ENCODE data around the gene CCDC142.
"Not testable (repeated sequence)": the region's sequence is repeated elsewhere in the genome, so short reads cannot be mapped to it uniquely, and the experiment has no call there.

Gene CCDC142

DNA sequence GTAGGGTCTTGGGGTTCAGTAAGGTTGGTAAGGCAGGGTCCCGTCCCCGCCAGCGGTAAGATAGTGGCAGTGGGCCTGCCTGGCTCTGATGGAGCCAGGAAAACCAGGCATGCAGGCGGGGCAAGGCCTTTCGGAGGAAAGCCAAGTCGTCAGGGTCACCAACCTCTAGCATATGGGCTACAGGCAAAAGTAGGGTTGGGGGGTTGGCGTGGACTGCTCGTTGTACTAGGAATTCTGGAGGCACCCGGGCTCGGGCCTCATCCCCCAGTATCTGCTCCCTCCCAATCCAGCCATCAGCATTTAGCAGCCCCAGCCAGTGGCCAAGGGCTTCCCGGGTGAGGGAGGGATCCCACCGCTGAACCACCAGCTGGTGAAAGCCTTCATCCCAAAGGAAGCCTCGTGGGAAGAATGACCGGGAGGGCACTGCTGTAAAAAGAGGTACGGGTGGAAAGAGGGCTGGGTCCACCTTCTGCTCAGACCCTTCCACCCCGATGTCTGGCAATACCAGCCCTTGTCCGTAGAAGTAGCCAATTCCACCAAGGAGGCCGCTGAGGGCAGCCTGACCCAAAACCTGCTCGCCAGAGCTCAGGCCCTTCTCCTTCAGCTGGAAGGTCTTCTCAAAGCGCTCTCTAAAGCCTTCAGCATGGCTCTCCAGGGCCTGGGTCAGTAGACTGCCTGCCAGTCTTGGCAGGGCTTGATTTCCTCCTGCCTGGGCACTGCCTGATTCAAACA lies 20.6 kb downstream of the CCDC142 start:
- no peak for DNase-seq

DNA sequence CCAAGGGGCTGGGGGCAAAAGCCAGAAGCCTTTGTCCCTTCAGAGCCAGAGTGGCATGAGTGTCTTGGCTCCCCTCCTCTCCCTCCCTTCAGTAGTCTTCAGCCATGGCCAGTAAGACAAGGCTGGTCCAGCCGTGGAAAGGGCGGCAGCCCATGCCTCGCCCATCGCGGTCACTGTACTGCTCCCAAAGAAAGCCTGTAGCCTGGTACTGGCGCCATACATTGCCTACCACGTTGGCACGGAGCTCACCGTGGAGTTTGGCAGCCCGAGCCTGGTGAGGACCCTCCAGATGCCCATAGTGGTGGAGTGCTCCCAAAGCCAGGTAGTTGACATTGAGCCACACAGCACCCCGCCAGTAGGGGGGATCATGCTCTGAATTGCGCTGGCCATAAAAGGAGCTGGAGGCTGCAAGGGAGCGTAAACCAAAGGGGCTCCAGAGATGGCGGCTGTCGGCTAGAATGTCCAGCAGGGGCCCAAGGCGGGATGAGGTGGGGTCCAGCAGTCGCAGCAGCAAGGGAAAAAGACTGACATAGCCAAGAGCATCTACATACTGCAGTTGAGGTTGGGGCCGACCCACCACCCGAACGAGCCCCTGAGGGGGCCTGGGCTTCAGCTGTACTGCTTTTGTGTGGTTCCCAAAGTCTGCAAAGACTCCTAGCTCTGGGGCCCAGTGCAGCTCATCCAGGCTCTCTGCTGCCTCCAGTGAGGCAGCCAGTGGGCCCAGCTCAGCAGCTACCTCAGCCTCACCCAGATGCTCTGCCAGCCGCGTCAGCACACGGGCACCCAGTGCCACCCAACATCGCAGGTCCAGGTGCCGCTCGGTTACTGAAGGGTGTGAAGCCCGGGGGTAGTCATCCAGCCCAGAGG lies 21.4 kb downstream of the CCDC142 start:
- no peak for DNase-seq

DNA sequence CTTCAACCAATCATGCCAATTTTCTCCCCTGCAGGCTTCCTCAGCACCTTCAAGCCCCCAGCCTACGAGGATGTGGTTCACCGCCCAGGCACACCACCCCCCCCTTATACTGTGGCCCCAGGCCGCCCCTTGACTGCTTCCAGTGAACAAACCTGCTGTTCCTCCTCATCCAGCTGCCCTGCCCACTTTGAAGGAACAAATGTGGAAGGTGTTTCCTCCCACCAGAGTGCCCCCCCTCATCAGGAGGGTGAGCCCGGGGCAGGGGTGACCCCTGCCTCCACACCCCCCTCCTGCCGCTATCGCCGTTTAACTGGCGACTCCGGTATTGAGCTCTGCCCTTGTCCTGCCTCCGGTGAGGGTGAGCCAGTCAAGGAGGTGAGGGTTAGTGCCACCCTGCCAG lies 22.6 kb downstream of the CCDC142 start:
- not testable (repeated sequence) for DNase-seq

DNA sequence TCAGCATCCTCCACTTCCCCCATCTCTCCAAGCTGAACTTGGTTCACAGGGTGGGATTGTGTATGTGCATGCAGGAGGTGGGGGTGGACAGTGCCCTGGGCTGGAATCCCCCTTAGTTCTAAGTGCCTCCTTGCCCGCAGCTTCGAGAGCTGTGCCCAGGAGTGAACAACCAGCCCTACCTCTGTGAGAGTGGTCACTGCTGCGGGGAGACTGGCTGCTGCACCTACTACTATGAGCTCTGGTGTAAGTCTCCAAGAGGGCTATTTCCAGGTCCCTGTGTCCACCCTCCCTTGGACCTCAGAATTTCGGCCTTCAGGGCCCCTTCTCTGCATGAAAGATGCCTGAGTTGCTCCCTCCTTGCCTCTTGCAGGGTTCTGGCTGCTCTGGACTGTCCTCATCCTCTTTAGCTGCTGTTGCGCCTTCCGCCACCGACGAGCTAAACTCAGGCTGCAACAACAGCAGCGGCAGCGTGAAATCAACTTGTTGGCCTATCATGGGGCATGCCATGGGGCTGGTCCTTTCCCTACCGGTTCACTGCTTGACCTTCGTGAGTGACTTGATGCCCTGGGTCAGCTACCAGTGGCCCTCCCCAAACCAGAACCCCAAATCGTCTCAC lies 23.2 kb downstream of the CCDC142 start:
- DNase-seq = not testable (repeated sequence)

DNA sequence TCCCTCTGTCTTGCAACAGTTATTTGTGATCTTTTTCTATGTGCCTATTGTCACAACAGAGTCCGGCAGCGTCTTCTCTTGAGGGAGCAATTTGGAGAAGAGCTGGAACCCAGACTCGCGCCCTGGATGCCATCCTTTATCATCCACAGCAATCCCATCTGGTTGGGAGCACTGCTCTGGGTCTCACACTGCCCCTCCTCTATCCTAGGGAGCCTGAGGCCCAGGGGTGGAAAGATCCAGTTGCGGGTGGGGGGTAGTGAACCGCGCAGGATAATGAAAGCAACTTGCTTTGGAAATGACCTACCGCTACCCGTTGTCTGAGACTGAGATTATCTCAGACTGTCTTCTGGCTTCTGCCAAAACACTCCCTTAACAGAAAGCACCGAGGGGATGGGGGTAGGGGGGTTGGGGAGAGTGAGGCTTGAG lies 23.8 kb downstream of the CCDC142 start:
- no peak for DNase-seq

DNA sequence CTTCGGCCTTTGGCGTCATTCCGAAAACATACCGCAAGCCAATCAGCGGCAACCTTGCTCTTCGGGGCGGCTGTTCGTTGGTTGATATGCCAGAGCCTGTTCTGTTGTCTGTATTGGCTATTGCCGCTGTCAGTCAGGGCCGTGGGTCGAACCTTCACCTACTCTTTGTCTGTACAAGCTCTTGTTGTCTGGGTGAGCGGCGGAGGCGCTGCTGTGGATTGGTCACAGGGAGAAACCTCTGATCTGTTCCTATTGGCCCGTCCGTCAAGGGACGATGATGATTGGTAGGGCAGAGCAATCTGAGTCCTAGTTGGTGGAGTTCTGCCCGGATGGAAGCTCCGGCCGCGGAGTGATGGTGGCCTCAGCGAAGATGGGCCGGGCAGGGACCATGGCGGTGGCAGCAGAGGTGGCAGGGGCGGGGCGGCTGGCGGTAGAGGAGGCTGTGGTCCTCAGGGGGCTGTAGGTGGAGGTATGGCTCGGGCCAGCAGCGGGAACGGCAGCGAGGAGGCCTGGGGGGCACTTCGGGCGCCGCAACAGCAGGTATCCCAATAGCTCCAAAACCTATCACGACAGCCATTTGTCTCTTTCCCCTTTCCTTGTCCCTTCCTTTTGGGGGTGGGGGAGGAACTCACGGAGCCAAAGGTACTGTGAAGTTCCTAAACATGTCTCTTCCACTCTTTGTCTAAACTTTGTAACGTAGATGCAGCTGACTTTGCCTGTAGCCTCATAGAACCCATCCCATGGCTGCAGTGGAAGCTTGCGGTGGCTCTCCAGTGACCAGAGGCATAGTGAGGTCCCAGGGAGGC lies 24.5 kb downstream of the CCDC142 start, which contains the start of gene WBP1:
Gene WBP1 (plus strand): TSS at position 307 of the 806 bp plus-strand sequence. CDS start 165 bp downstream, at position 472.
- DNase-seq = peak; percentile 98

DNA sequence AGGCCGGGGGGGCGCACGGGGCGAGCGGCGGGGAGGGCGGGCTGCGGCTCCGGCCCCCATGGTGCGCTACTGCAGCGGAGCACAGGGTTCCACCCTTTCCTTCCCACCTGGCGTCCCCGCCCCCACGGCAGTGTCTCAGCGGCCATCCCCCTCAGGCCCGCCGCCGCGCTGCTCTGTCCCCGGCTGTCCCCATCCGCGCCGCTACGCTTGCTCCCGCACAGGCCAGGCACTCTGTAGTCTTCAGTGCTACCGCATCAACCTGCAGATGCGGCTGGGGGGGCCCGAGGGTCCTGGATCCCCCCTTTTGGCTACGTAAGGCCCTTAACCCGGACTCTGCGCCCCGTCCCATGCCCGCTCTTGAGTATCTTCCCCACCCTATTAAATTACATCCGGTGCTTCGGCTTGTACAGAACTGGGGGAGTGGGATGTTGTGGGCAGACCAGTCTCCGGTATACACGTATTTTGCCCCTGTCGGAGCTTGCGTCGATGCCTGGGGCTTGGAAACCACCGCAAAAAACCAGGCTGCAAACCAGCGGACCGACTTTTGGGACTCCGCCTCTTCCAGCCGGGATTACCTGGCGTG lies 25.2 kb downstream of the CCDC142 start:
- peak; percentile 69 for DNase-seq

DNA sequence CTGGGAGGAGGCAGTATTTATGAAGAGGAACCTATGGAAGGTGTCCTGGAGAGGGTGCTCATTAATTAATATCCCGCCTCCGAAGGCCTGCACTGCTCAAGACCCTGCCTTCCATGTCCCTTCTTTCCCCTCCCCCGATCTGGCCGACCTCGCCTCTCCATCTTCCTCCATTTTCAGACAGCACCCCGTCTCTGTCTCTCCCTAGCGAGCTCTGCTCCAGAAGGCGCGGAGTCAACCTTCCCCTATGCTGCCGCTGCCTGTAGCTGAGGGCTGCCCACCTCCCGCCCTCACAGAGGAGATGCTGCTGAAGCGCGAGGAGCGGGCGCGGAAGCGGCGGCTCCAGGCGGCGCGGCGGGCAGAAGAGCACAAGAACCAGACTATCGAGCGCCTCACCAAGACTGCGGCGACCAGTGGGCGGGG lies 25.7 kb downstream of the CCDC142 start:
- DNase-seq = no peak

DNA sequence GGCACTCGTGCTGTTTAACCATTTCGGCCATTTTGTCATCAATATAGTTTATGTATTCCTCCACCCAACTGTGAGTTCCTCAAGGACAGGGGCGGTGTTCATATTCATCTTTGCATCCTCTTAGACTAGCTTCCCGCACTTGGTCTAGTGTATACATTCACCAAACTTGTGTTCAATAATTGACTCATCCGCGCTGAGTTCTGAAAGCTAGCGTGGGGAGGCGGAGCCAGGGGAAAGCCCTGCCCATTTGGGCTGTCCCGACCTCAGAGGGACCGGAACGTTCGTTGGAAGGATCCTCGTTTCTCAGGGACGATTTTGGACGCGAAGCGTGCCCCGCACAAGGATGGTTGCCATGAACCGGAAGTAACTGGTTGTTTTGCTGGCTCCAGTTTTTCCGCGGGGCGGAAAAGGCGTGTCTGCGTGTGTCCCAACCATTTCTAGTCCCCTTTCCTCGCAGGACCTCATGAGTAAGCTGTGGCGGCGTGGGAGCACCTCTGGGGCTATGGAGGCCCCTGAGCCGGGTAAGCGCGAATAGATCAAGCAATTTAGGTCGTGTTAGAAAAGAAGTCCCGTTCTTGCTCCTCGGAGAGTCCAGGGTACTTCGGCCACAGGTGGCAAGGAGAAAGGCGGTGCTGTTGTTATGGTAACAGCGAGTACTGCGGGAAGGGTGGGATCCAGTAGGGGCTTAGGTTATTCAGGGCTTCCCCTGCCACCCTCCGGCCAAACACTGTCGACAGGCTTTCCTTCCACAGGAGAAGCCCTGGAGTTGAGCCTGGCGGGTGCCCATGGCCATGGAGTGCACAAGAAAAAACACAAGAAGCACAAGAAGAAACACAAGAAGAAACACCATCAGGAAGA lies 27.9 kb downstream of the CCDC142 start, which contains the start of gene INO80B:
Gene INO80B (plus strand): TSS at position 434 of the 858 bp plus-strand sequence. CDS start 30 bp downstream, at position 464.
- peak; percentile 96 for DNase-seq

DNA sequence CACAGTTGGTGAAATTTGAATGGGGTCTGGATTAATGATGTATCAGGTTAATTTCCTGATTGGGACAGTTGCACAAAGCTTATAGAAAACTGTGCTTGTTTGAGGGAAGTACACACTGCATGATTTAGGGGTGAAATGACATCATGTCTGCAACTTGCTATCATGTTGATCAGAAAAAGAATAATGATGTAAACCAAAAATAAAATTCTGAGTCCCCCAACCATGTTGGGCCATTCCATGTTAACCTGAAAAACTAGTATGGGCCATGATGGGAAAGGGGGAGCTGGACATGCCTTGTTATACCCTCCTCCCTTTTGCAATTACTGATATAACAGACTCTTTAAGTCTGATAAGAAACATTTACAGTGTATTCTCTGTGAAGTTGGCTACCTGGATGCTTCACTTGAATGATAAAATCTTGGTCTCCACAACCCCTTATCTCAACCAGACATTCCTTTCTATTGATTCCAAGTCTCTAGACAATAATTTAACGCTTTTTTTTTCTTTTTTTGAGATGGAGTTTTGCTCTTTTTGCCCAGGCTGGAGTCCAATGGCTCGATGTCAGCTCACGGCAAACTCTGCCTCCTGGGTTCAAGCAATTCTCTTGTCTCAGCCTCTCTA lies 32.1 kb downstream of the CCDC142 start:
- DNase-seq = no peak

DNA sequence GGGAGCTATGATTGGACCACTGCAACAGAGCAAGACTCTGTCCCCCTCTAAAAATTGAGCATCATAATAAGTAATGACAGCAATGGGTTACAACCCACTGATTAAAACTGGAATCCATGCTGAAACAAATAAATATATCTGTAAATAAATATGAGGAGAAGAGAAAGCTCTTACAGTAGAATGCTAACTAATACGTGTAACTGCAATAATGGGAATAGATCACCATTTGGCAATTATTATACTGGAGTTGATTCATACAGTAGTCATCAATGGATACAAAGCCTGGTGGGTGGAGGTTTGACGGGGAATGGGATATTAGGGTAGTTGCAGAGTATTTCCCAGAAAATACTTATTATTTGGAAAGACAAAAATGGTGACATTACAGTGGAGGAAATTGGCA lies 34.0 kb downstream of the CCDC142 start:
- no peak for DNase-seq

DNA sequence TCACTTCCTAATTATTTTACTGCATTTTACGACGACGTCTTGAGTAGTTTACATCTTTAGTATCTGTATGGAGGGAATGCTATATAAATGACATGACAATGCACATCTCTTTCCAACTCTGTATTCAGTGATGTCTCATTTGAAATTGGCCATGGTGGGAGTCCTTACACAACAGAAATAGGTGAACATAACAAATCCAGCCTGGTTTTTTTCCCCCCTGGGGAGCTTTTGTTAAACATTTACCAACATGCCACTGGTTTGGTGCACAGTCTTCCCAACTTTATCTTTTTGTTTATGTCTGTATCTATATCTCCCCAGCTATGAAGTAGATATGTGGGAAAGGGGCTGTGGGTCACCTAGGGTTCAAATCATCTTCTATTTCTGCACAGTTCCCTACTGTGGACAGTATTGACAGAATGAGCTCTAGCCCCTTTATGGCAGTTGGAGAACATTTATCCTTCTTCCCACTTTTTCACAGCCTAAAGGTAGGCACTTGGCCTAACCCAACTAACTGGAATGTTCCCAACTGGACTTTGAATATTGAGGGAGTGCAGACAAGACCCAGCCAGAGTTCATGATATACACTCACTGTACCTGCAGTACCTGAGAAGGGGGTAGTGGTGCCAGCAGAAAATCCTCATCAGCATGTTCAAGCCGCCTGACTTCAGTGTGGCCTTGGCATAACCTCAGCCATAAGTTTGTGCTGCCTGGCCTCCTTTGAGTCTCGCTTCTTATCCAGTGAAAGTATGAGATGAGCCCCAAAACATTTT lies 35.4 kb downstream of the CCDC142 start:
- DNase-seq = no peak

DNA sequence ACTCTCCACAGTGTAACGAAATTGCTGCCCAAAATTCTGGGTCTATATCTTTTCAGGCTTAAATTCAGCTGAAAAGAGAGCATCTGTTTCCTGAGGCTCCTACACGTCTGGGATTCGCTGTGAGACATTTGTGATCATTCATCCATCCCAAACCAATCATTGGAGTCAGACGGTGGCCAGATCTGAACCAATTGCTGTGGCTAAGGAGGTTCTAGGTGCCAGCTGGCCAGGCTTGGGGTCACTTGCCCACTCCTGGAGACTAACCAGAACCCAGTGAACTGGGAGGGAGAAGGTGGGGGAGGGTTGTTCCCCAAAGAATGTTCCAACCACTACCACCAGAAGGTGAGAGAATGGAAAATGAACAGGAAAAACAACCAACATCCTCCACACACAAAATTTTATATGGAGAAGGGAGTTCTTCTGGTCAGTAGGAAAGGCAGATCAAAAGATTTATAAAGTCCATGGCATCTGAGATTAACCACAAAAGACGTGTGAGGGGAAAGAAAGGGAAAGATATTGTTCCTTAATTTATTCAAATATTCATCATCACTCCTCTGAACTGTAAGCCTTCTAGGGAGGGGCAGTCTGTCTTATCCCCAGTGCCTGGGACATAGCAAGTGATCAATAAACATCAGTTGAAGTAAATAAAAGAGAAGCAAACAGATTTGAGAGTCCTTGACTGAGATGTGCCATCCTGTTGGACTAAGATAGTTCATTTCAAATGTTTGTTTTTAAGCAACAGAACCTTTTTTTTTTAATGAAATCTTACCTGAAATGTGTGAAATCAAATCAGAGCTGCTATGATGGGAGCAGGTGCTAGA lies 38.1 kb downstream of the CCDC142 start:
- DNase-seq = no peak

DNA sequence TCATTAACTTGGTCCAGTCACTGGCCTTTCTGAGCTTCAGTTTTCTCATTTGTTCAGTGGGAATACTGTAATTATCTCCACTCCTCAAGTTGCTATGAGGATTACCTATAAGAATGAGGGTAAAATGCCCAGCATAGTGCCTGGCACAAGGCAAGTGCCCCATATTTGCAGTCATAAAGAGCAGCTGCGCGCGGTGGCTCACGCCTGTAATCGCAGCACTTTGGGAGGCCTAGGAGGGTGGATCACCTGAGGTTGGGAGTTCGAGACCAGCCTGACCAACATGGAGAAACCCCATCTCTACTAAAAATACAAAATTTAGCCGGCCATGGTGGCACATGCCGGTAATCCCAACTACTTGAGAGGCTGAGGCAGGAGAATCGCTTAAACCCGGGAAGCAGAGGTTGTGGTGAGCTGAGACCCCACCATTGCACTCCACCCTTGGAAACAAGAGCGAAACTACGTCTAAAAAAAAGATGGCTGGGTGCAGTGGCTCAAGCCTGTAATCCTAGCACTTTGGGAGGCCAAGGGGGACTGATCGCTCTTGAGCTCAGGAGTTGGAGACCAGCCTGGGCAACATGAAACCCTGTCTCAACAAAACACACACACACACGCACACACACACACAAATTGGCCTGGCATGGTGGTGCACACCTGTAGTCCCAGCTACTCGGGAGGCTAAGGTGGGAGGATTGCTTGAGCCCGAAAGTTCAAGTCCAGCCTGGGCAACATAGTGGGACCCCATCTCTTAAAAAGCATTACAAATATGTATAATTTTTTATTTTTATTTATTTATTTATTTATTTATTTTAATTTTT lies 40.1 kb downstream of the CCDC142 start:
- not testable (repeated sequence) for DNase-seq

DNA sequence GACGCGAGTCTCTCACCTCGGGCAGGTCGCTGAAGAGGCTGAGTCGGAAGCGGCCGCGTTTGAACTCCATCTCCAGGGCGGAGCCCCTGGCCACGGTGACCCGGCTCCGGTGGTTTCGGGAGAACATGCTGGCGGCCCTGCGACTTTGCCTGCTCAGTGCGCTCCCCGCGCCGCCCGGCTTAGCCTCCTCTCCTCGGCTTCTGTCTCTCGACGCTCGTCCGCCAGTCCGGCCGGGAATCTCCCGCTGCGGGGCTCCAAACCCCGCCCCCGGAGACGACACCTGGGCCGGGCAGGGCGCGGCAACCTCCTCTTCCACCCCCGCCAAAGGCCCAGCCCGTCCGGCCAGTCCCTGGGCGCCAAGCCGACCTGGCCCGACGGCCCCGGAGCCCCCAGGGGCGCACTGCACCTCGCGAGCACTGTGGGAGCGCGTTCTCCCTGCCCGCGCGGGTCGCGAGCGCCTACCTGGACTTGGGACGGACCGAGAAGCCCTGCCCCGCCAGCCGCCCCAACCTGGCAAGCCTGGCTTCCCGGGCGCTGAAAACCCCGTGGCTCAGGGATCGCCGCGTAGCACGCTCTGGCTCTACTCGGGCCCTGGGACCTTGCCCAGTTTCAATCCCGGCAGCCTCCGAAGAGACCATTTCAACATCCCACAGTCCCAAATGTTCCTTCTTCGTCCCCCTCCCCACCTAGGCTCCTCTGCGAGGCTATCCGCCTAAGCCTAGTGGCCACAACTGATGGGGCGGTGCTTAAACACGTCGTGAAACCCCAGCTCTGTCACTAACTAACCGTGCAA lies 40.9 kb downstream of the CCDC142 start, which contains the start of gene RTKN:
Gene RTKN (minus strand): TSS at position 248 of the 793 bp plus-strand sequence. CDS start 121 bp downstream, at position 127.
- no peak for DNase-seq

DNA sequence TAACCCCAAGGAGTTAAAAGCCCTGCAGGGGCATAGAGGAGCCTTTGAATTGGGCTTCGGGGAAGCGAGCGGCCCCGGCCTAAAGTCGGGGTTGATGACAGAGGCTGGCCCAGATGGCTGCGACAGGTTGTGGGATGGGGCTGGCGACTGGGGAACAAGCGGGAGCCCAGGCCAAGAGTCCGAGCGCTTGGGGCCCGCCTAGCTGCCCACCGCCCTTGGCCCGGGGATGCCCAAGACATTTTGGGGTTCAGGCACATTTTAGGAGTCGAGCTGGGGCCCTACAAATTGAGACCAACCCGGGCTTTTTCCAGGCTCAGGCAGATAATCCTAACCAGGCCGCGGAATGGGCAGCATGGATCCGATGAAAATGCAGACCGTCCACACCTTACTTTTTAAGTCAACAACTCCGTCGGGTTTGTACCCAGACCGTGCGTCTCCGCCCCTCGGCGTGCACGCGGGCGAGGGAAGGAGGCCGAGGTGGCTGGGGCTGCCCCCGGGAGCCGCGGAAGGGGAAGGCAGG lies 41.6 kb downstream of the CCDC142 start:
- no peak for DNase-seq
